Body of pancreas (tissue), 4 donors: ENCODE measurements around the gene EEF1G. TPM values are rescaled to one million over a fixed set of nuclear protein-coding genes. Genes with fewer than 3 reads are reported as not detected.

Experiments
- ATAC-seq: fragments of 150-250 bp; one replicate; pipeline ENCODE4 v1.9.1; 2016
- DNase-seq, 4 donors: peaks; one replicate each; pipeline ENCODE4 v3.0.0-alpha.2; 2019
- H3K27ac ChIP-seq, 4 donors: fragments of 200-600 bp; sonication (generic); 1 replicate in 3 of 4; 2 replicates in 1 of 4; pipeline versions ENCODE4 v1.5.1 to v1.6.1; 2016 to 2019; ENCODE audit warnings: mild to moderate bottlenecking in 1 of 4, mixed read lengths in 1 of 4, moderate library complexity in 1 of 4
- H3K27me3 ChIP-seq, 2 donors: fragments of 200-600 bp; sonication (generic); one replicate each; pipeline ENCODE4 v1.6.0; 2016; ENCODE audit warnings: mild to moderate bottlenecking in 1 of 2
- H3K36me3 ChIP-seq, 2 donors: fragments of 200-600 bp; sonication (generic); replicated peaks in 1 of 2; 2 replicates each; pipeline ENCODE4 v1.5.1; 2016; ENCODE audit warnings: low read depth in 2 of 2; ENCODE audit not compliant: insufficient read depth in 1 of 2
- H3K4me1 ChIP-seq: fragments of 200-600 bp; sonication (generic); one replicate; pipeline ENCODE4 v1.6.0; 2016
- H3K4me3 ChIP-seq, 2 donors: fragments of 200-600 bp; sonication (generic); 1 replicate in 1 of 2; 2 replicates in 1 of 2; pipeline ENCODE4 v1.5.1; 2016 to 2019
- H3K9me3 ChIP-seq, 3 donors: fragments of 200-600 bp; sonication (generic); 1 replicate in 2 of 3; 2 replicates in 1 of 3; pipeline ENCODE4 v1.5.1; 2016
- POLR2A ChIP-seq, 3 donors: fragments of 450-650 bp; IDR thresholded peaks; one replicate each; pipeline ENCODE4 v1.6.1; 2016; ENCODE audit warnings: antibody characterized with exemption in 3 of 3, mild to moderate bottlenecking in 2 of 3
- WGBS, 2 donors: methylation state at CpG; one replicate each; pipeline ENCODE4 v1.1.5; 2017; 5-methylcytosine and 5-hydroxymethylcytosine counted together
- intact Hi-C: fragments of 100-400 bp; cut with DNase I; formaldehyde crosslinking; loops from one replicate; pipeline ENCODE4 v1.15.1; 2023
- total RNA-seq, 2 donors: library from RNA; depleted of rRNA; stranded (reverse); fragments of >200 nt; gene quantifications; one replicate each; pipeline ENCODE4 v1.1.0, GENCODE V29; 2016
- TF ChIP-seq, protein P1 (sequence below), 7 experiments: fragments of 450-650 bp in 4 of 7; fragments of 200-600 bp in 3 of 7; sonication (generic) in 3 of 7; IDR thresholded peaks; one replicate each; pipeline ENCODE4 v1.5.1; 2016 to 2019; ENCODE audit warnings: antibody characterized with exemption in 7 of 7

The EEF1G gene
- total RNA-seq, 2 donors from 2014 or later, result 893 to 1,161 TPM

- Histone ChIP-seq H3K4me1 (peaks cover 34% of the 10 kb centered on the region), H3K36me3 (peaks cover under 1 to 14% of the 10 kb centered on the region in 2 donors), H3K27ac (peak overlapping the region; percentile 84 to 97 (median 90)), H3K27me3 (no peaks in the 10 kb centered on the region), H3K4me3 (peak overlapping the region; percentile 61 to 91), H3K9me3 (no peaks in the 10 kb centered on the region)
- DNase-seq (no peak), ATAC-seq (no peak)
- 2 to 3% methylated on average over 21 to 26 of the region's 26 CpGs for WGBS, 2 donors
- TF ChIP-seq, protein P1, sequence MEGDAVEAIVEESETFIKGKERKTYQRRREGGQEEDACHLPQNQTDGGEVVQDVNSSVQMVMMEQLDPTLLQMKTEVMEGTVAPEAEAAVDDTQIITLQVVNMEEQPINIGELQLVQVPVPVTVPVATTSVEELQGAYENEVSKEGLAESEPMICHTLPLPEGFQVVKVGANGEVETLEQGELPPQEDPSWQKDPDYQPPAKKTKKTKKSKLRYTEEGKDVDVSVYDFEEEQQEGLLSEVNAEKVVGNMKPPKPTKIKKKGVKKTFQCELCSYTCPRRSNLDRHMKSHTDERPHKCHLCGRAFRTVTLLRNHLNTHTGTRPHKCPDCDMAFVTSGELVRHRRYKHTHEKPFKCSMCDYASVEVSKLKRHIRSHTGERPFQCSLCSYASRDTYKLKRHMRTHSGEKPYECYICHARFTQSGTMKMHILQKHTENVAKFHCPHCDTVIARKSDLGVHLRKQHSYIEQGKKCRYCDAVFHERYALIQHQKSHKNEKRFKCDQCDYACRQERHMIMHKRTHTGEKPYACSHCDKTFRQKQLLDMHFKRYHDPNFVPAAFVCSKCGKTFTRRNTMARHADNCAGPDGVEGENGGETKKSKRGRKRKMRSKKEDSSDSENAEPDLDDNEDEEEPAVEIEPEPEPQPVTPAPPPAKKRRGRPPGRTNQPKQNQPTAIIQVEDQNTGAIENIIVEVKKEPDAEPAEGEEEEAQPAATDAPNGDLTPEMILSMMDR (IDR thresholded peaks at IDR 0.05), result no peak
- no peak for TF ChIP-seq POLR2A (IDR thresholded peaks at IDR 0.05)
- intact Hi-C loops, result no loop called here
These were observed 26.9 kb upstream of the EEF1G start for GRCh38 chr11:62600367-62601121.

DNA sequence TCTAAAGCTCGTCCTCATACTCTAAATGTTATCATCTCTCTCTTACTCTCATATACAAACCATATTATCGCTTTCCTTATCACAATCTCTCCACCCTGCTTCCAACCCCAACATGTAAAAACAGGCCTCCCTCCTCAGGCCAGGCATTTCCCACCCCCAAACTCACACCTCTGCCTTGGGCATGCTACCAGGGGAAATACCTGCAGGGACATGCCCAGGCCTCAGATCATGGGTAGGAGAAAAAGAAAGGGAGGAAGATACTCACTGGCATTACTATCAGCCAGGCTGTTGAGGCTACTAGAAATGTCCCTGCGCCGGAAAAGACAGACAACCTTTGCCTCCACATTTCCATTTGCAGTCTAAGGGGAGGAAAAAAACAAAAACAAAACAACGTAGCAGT, 26.2 kb upstream of the EEF1G start:
- no peak for DNase-seq
- ATAC-seq, result no peak
- peaks cover 34% of the 10 kb centered on the region for H3K4me1 ChIP-seq
- no peaks in the 10 kb centered on the region for H3K9me3 ChIP-seq
- TF ChIP-seq POLR2A (IDR thresholded peaks at IDR 0.05), result no peak
- TF ChIP-seq, protein P1 (IDR thresholded peaks at IDR 0.05), result no peak
- H3K27me3 ChIP-seq, result no peaks in the 10 kb centered on the region
- intact Hi-C loops, result no loop called here
- H3K4me3 ChIP-seq, result no peak overlapping the region
- 58 to 78% methylated on average over 5 of the region's 5 CpGs for WGBS, 2 donors
- H3K27ac ChIP-seq, result peak overlapping the region in 2 of 4 donors; percentile 28 to 44
- H3K36me3 ChIP-seq, result peaks cover 7 to 17% of the 10 kb centered on the region in 2 donors

GRCh38 chr11:62599069-62599696, 25.5 kb upstream of the EEF1G start:
- peaks cover 34% of the 10 kb centered on the region for H3K4me1 ChIP-seq
- TF ChIP-seq, protein P1 (IDR thresholded peaks at IDR 0.05), result no peak
- peak; percentile 7 for ATAC-seq
- intact Hi-C loops, result no loop called here
- WGBS, 2 donors, result 39 to 57% methylated on average over 6 to 7 of the region's 7 CpGs
- H3K9me3 ChIP-seq, result no peaks in the 10 kb centered on the region
- peak overlapping the region in 2 of 4 donors; percentile 28 to 44 for H3K27ac ChIP-seq
- peaks cover 7 to 21% of the 10 kb centered on the region in 2 donors for H3K36me3 ChIP-seq
- H3K4me3 ChIP-seq, result no peak overlapping the region
- no peaks in the 10 kb centered on the region for H3K27me3 ChIP-seq
- peak; percentile 70 to 93 (median 79) for DNase-seq

DNA sequence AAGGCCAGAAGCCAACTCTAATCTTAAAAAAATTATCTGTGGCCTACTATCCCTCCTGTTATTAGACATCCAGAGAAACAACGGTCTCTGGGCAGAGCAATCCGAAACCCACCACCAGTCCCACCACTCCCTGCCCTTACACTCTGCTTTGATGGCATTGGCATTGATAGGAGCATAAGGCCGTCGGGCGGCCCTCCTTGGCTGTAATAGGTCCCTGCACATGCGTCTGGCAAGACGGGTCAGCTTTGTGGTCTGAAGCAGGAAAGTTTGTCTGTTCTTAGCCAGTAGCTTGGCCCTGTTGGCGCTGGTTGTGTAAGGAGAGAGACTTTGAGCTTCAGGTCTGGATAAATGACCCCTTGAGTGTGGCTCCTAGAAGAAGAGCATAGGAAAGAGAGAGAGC, 21.4 kb upstream of the EEF1G start:
- DNase-seq (no peak), ATAC-seq (no peak)
- Histone ChIP-seq H3K4me3 (no peak overlapping the region), H3K4me1 (peaks cover 35% of the 10 kb centered on the region), H3K27ac (no peak overlapping the region), H3K9me3 (no peaks in the 10 kb centered on the region), H3K36me3 (peaks cover 7 to 21% of the 10 kb centered on the region in 2 donors), H3K27me3 (no peaks in the 10 kb centered on the region)
- TF ChIP-seq, protein P1 (IDR thresholded peaks at IDR 0.05), result no peak
- TF ChIP-seq POLR2A (IDR thresholded peaks at IDR 0.05), result no peak
- intact Hi-C loops, result no loop called here
- WGBS, 2 donors, result 78 to 86% methylated on average over 8 of the region's 8 CpGs
